ENCODE data around the gene KHK. TPM values are rescaled to one million over a fixed set of nuclear protein-coding genes. Genes with fewer than 3 reads are reported as not detected.

Gene KHK
- total RNA-seq, 1 experiment from 2014 or later, result 1.5 TPM

- TF ChIP-seq SIN3A (IDR thresholded peaks at IDR 0.05; ENCODE audit: borderline replicate concordance, insufficient read depth, low read depth, low read length), result no peak
- TF ChIP-seq, protein P1, sequence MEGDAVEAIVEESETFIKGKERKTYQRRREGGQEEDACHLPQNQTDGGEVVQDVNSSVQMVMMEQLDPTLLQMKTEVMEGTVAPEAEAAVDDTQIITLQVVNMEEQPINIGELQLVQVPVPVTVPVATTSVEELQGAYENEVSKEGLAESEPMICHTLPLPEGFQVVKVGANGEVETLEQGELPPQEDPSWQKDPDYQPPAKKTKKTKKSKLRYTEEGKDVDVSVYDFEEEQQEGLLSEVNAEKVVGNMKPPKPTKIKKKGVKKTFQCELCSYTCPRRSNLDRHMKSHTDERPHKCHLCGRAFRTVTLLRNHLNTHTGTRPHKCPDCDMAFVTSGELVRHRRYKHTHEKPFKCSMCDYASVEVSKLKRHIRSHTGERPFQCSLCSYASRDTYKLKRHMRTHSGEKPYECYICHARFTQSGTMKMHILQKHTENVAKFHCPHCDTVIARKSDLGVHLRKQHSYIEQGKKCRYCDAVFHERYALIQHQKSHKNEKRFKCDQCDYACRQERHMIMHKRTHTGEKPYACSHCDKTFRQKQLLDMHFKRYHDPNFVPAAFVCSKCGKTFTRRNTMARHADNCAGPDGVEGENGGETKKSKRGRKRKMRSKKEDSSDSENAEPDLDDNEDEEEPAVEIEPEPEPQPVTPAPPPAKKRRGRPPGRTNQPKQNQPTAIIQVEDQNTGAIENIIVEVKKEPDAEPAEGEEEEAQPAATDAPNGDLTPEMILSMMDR (IDR thresholded peaks at IDR 0.05), result no peak
- no peak; the same call in 1 of the 2 replicates for TF ChIP-seq TCF7L2 (IDR thresholded peaks at IDR 0.05; ENCODE audit: low read depth, low read length)
- Histone ChIP-seq H3K36me3 (ENCODE audit: control insufficient read depth, insufficient read depth, low read length) (no peaks in the 10 kb centered on the region), H3K27ac (ENCODE audit: low read length) (peak overlapping the region; percentile 93), H3K9me3 (ENCODE audit: control insufficient read depth, insufficient read depth, low read depth, low read length) (no peaks in the 10 kb centered on the region), H3K4me3 (ENCODE audit: low read depth in 2 of 2, low read length in 2 of 2) (peak overlapping the region; percentile 98 to 100), H3K4me1 (ENCODE audit: control insufficient read depth, insufficient read depth, low read length) (peaks cover 15% of the 10 kb centered on the region), H3K27me3 (ENCODE audit: control insufficient read depth, insufficient read depth, low read length) (no peaks in the 10 kb centered on the region)
- DNase-seq (ENCODE audit: low read depth, low spot score) (no peak), ATAC-seq (peak; percentile 1; the same call in 1 of the 2 replicates)
- intact Hi-C loops (cut with micrococcal nuclease; ENCODE audit: unreplicated experiment) (no loop called here), in situ Hi-C loops (cut with HindIII; ENCODE audit: low pct_unique_long_range_greater_than_20kb, low sequenced_read_pairs) (no loop called here)
- POLR2A ChIA-PET, result interaction anchor here (0.8 to 1.8 kb wide), 2 partner anchors 16 to 20 kb away, joined by 3 to 6 read pairs; no protein-coding TSS in a partner anchor
- CTCF ChIA-PET, result interaction anchor here (0.7 kb wide), 1 partner anchor 11 kb away, joined by 3 read pairs; no protein-coding TSS in a partner anchor
- TSS peak; percentile 73 for BruUV-seq (replicated peaks)
Observed at GRCh38 chr2:27070653-27071276, 15.8 kb upstream of the KHK start.

DNA sequence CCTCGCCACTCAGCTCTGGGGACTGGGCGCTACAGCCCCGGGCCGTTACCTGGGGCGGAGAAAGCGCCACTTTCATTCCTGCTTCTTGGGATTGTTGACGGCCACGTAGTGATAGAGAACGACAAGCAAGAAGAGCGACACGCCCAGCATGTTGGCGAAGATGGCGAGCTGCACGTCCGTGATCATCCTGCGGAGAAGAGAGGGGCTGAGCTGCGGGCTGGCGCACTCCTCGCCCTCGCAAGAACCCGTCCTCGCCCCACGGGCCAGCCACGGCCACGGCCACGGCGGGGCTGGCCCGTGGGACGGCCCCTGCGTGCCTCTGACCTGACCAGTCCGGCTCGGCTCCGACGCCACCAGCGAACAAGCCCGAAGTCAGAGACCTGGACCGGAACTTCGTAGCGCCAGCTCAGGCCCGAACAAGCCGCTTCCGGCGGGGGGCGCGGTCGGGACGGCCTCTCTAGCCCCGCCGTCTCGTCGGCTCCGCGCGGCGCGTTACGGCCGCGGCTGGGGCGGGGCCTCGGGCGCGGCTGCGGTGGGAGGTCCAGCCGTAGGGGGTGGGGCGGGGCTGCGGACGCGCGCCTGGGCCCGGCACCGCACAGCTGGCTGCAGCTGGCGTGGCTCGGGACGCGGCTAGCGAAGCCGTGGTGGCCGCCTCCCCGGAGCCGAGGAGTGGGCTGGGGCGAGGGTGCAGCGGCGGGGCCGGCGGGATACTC, 15.1 kb upstream of the KHK start, which contains the start of gene OST4:
Gene OST4 (minus strand): TSS at position 378 of the 713 bp plus-strand sequence.
- TF ChIP-seq TCF7L2 (IDR thresholded peaks at IDR 0.05; ENCODE audit: low read depth, low read length) (peak; percentile 19; the same call in 1 of the 2 replicates), REST (IDR thresholded peaks at IDR 0.05; ENCODE audit: insufficient read depth in 1 of 2, low read depth in 2 of 2, low read length in 1 of 2) (no peak), POLR2AphosphoS5 (IDR thresholded peaks at IDR 0.05; ENCODE audit: low read depth, low read length) (peak; percentile 92), SIN3A (IDR thresholded peaks at IDR 0.05; ENCODE audit: borderline replicate concordance, insufficient read depth, low read depth, low read length) (peak; percentile 82; the same call in 1 of the 2 replicates)
- ATAC-seq (peak; percentile 99), DNase-seq (ENCODE audit: low read depth, low spot score) (peak; percentile 54)
- Histone ChIP-seq H3K4me3 (ENCODE audit: low read depth in 2 of 2, low read length in 2 of 2) (peak within 1 kb of the TSS; percentile 98 to 100), H3K9me3 (ENCODE audit: control insufficient read depth, insufficient read depth, low read depth, low read length) (no peaks in the 10 kb centered on the region), H3K27me3 (ENCODE audit: control insufficient read depth, insufficient read depth, low read length) (no peaks in the 10 kb centered on the region), H3K4me1 (ENCODE audit: control insufficient read depth, insufficient read depth, low read length) (peaks cover 15% of the 10 kb centered on the region), H3K36me3 (ENCODE audit: control insufficient read depth, insufficient read depth, low read length) (no peaks in the 10 kb centered on the region), H3K27ac (ENCODE audit: low read length) (peak within 1 kb of the TSS; percentile 93)
- in situ Hi-C loops (cut with HindIII; ENCODE audit: low pct_unique_long_range_greater_than_20kb, low sequenced_read_pairs), result no loop called here
- CTCF ChIA-PET, result interaction anchor here (0.8 kb wide), 1 partner anchor 10 kb away, joined by 6 read pairs; no protein-coding TSS in a partner anchor
- BruUV-seq (replicated peaks), result no TSS peak
- intact Hi-C loops (cut with micrococcal nuclease; ENCODE audit: unreplicated experiment), result no loop called here
- POLR2A ChIA-PET, result interaction anchor here (0.5 to 1.8 kb wide), 3 partner anchors 16 to 153 kb away, joined by 3 to 16 read pairs (median 6); no protein-coding TSS in a partner anchor

Data from Panc1 (cell line).